WTC11 (cell line): ENCODE measurements around the gene CAPN9.

ENCODE experiments used
- ATF1 ChIP-seq: sonication (generic); formaldehyde crosslinking; IDR thresholded peaks from 2 replicates; pipeline ENCODE4 v1.8.1; 2023; ENCODE audit warnings: mild to moderate bottlenecking, moderate library complexity, missing genetic modification reagents
- E2F5 ChIP-seq: sonication (generic); formaldehyde crosslinking; IDR thresholded peaks from 2 replicates; pipeline ENCODE4 v1.8.1; 2022; ENCODE audit warnings: mild to moderate bottlenecking, moderate library complexity, missing genetic modification reagents
- EMX1 ChIP-seq: fragments of 250-450 bp; sonication (Bioruptor Pico); IDR thresholded peaks from 2 replicates; pipeline ENCODE4 v1.8.0; 2021; ENCODE audit warnings: mild to moderate bottlenecking
- ETV6 ChIP-seq: sonication (generic); formaldehyde crosslinking; IDR thresholded peaks from 2 replicates; pipeline ENCODE4 v1.8.1; 2022; ENCODE audit warnings: mild to moderate bottlenecking, missing genetic modification reagents
- GABPB1 ChIP-seq: sonication (generic); formaldehyde crosslinking; IDR thresholded peaks from 2 replicates; pipeline ENCODE4 v1.8.1; 2023; ENCODE audit warnings: mild to moderate bottlenecking, missing genetic modification reagents
- NFYB ChIP-seq: sonication (generic); formaldehyde crosslinking; conservative IDR thresholded peaks from 2 replicates; pipeline ENCODE4 v1.8.0; 2022; ENCODE audit warnings: low read depth, missing genetic modification reagents
- NR1H2 ChIP-seq: sonication (generic); formaldehyde crosslinking; IDR thresholded peaks from 2 replicates; pipeline ENCODE4 v1.9.0; 2021; ENCODE audit warnings: mild to moderate bottlenecking, moderate library complexity, missing genetic modification reagents
- RORB ChIP-seq: fragments of 250-450 bp; sonication (Bioruptor Pico); IDR thresholded peaks from 2 replicates; pipeline ENCODE4 v1.9.0; 2021; ENCODE audit warnings: mild to moderate bottlenecking
- SMAD3 ChIP-seq: sonication (generic); formaldehyde crosslinking; IDR thresholded peaks from 2 replicates; pipeline ENCODE4 v1.8.0; 2022; ENCODE audit warnings: missing genetic modification reagents, mild to moderate bottlenecking, borderline replicate concordance
- ZNF423 ChIP-seq: fragments of 250-450 bp; sonication (Bioruptor Pico); IDR thresholded peaks from 2 replicates; pipeline ENCODE4 v2.1.2; 2022; ENCODE audit warnings: mild to moderate bottlenecking, moderate library complexity
- TF ChIP-seq, protein P1 (sequence below): fragments of 200-600 bp; IDR thresholded peaks from 2 replicates; pipeline ENCODE4 v1.8.0; 2022; ENCODE audit warnings: antibody characterized with exemption
- TF ChIP-seq, protein P2 (sequence below): sonication (generic); formaldehyde crosslinking; IDR thresholded peaks from 2 replicates; pipeline ENCODE4 v1.8.1; 2023; ENCODE audit warnings: mild to moderate bottlenecking, moderate library complexity, missing genetic modification reagents
- TF ChIP-seq, protein P3 (sequence below): sonication (generic); formaldehyde crosslinking; IDR thresholded peaks from 2 replicates; pipeline ENCODE4 v1.8.0; 2022; ENCODE audit warnings: mild to moderate bottlenecking, missing genetic modification reagents

DNA sequence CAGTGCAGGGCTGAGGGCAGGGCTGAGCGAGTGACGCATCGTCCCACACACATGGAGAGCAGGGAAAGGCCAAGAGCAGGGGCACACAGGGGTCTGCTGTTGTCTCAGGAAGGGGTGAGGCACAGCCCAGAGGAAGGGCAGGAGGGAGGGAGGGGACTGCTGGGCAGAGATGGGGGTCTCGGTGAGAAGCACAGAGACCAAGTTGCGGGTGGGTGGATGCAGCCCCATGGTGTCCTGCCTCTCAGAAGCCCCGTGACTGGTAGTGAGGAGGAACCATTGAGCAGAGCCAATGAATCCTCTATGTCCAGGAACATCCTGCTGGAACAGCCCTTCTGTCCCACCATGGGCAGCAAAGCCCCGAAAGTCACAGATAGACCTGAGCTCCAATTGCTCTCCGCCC, 103.4 kb downstream of the CAPN9 start:
- TF ChIP-seq ATF1 (CRISPR knock-in tag) (no peak), E2F5 (CRISPR knock-in tag) (no peak), GABPB1 (CRISPR knock-in tag) (no peak), NFYB (no peak), RORB (CRISPR knock-in tag) (no peak), NR1H2 (no peak), EMX1 (no peak), ZNF423 (CRISPR knock-in tag) (no peak), ETV6 (CRISPR knock-in tag) (no peak), SMAD3 (CRISPR knock-in tag) (no peak)
- TF ChIP-seq, protein P1, sequence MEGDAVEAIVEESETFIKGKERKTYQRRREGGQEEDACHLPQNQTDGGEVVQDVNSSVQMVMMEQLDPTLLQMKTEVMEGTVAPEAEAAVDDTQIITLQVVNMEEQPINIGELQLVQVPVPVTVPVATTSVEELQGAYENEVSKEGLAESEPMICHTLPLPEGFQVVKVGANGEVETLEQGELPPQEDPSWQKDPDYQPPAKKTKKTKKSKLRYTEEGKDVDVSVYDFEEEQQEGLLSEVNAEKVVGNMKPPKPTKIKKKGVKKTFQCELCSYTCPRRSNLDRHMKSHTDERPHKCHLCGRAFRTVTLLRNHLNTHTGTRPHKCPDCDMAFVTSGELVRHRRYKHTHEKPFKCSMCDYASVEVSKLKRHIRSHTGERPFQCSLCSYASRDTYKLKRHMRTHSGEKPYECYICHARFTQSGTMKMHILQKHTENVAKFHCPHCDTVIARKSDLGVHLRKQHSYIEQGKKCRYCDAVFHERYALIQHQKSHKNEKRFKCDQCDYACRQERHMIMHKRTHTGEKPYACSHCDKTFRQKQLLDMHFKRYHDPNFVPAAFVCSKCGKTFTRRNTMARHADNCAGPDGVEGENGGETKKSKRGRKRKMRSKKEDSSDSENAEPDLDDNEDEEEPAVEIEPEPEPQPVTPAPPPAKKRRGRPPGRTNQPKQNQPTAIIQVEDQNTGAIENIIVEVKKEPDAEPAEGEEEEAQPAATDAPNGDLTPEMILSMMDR, result no peak
- TF ChIP-seq, protein P2, sequence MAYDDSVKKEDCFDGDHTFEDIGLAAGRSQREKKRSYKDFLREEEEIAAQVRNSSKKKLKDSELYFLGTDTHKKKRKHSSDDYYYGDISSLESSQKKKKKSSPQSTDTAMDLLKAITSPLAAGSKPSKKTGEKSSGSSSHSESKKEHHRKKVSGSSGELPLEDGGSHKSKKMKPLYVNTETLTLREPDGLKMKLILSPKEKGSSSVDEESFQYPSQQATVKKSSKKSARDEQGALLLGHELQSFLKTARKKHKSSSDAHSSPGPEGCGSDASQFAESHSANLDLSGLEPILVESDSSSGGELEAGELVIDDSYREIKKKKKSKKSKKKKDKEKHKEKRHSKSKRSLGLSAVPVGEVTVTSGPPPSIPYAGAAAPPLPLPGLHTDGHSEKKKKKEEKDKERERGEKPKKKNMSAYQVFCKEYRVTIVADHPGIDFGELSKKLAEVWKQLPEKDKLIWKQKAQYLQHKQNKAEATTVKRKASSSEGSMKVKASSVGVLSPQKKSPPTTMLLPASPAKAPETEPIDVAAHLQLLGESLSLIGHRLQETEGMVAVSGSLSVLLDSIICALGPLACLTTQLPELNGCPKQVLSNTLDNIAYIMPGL (CRISPR knock-in tag), result no peak
- TF ChIP-seq, protein P3, sequence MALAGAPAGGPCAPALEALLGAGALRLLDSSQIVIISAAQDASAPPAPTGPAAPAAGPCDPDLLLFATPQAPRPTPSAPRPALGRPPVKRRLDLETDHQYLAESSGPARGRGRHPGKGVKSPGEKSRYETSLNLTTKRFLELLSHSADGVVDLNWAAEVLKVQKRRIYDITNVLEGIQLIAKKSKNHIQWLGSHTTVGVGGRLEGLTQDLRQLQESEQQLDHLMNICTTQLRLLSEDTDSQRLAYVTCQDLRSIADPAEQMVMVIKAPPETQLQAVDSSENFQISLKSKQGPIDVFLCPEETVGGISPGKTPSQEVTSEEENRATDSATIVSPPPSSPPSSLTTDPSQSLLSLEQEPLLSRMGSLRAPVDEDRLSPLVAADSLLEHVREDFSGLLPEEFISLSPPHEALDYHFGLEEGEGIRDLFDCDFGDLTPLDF (CRISPR knock-in tag), result no peak
